ENCODE measurements around the gene SLC25A26. TPM values are rescaled to one million over a fixed set of nuclear protein-coding genes. Genes with fewer than 3 reads are reported as not detected.

Gene SLC25A26
- total and polyA plus RNA-seq, 2 donors (not counting 1 experiment from before 2014, with no cell fraction given) = 14.2 to 29.0 TPM

DNA sequence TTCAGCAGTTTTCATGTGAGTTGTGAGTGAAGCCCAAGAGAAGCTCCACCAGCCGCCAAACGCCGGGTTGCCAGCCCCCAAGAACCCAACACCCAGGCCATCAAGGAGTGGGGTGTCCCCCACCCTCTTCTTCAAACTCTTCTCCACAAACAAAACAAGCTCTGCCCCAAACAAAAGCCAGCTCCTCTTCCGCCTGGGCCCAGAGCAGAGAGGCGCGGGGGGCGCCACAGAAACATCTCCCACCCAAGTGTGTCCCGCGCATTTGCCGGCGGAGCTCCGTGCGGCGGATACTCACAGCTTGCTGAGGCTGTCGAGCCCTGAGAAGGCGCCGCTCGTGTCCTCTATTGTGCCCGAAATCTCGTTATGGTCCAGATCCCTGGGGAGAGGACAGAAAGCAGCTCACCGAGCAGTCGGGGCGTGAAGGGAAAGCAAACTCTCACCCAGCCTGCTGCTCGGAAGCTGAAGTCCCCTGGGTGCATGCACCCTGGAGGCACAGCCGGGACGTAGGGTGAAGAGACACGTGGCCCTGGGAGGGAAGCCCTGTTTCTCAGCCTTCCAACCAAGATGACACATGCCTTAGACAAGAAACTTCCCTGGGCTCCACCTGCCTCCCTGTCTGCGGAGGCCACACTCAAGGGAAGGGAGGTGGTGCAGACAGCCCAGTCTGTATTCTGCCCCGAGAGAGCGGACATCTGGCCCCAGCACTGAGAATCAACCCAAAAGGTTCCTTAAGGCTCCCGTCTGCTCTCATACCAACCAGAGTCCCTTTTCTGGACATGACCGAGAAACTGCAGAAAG, 184.3 kb downstream of the SLC25A26 start:
- Histone ChIP-seq H3K36me3 (ENCODE audit: control insufficient read depth, insufficient read depth, low read length) (peaks cover 12% of the 10 kb centered on the region), H3K79me2 (ENCODE audit: control insufficient read depth, insufficient read depth, low read length) (no peaks in the 10 kb centered on the region), H2AFZ (ENCODE audit: low read length) (no peak overlapping the region), H4K20me1 (ENCODE audit: control insufficient read depth, extremely low read depth, insufficient read depth, low read length) (no peaks in the 10 kb centered on the region), H3K4me1 (ENCODE audit: control insufficient read depth, extremely low read depth, insufficient read depth, low read length) (peaks cover 35% of the 10 kb centered on the region), H3K27me3 (ENCODE audit: control insufficient read depth, insufficient read depth, low read length) (no peaks in the 10 kb centered on the region), H3K9me3 (ENCODE audit: control insufficient read depth, insufficient read depth, low read depth, low read length) (no peaks in the 10 kb centered on the region), H3K9ac (ENCODE audit: insufficient read depth, low read length) (no peak overlapping the region), H3K27ac (ENCODE audit: insufficient read depth, low read length) (no peak overlapping the region), H3K4me2 (ENCODE audit: extremely low read depth, insufficient read depth, low read length) (no peak overlapping the region), H3K4me3 (replicated peaks in 1 of 4; ENCODE audit: control extremely low read depth in 1 of 4, insufficient read depth in 1 of 4, low read depth in 3 of 4, low read length in 4 of 4) (no peak overlapping the region)
- DNase-seq (ENCODE audit: low read depth in 2 of 2) = peak in 1 of 2 donors; percentile 52
- TF ChIP-seq, protein P1, sequence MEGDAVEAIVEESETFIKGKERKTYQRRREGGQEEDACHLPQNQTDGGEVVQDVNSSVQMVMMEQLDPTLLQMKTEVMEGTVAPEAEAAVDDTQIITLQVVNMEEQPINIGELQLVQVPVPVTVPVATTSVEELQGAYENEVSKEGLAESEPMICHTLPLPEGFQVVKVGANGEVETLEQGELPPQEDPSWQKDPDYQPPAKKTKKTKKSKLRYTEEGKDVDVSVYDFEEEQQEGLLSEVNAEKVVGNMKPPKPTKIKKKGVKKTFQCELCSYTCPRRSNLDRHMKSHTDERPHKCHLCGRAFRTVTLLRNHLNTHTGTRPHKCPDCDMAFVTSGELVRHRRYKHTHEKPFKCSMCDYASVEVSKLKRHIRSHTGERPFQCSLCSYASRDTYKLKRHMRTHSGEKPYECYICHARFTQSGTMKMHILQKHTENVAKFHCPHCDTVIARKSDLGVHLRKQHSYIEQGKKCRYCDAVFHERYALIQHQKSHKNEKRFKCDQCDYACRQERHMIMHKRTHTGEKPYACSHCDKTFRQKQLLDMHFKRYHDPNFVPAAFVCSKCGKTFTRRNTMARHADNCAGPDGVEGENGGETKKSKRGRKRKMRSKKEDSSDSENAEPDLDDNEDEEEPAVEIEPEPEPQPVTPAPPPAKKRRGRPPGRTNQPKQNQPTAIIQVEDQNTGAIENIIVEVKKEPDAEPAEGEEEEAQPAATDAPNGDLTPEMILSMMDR (conservative IDR thresholded peaks at IDR 0.05 in 1 of 2, IDR thresholded peaks at IDR 0.05 in 1 of 2; ENCODE audit: low read depth in 1 of 2, low read length in 2 of 2) = no peak
- no peak for TF ChIP-seq EZH2 (IDR thresholded peaks at IDR 0.05; ENCODE audit: low read length, missing control alignments)

DNA sequence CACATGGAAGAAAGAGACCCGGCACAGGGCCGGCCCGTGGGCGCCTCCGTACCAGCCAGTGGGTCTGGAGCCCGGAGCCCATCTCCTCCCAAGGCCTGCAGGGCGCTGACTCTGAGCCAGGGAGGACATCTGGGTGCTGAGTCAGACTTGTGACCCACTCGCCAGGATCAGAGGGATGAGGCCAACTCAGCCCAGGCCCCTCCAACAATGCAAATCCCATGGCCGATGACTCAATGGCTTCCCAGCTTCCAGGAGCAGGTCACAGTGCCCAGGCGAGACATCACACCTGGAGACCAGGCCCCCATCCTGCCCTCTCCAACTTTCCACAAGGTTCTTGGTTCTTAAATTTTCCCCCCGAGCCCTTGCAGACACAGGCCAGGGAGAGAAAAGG, 184.9 kb downstream of the SLC25A26 start:
- peak; percentile 79 to 95 for DNase-seq (ENCODE audit: low read depth in 2 of 2)
- no peak overlapping the region for H3K9ac ChIP-seq (ENCODE audit: insufficient read depth, low read length)
- H3K36me3 ChIP-seq (ENCODE audit: control insufficient read depth, insufficient read depth, low read length) = peaks cover 12% of the 10 kb centered on the region
- no peaks in the 10 kb centered on the region for H3K79me2 ChIP-seq (ENCODE audit: control insufficient read depth, insufficient read depth, low read length)
- TF ChIP-seq EZH2 (IDR thresholded peaks at IDR 0.05; ENCODE audit: low read length, missing control alignments) = no peak
- TF ChIP-seq, protein P1 (conservative IDR thresholded peaks at IDR 0.05 in 1 of 2, IDR thresholded peaks at IDR 0.05 in 1 of 2; ENCODE audit: low read depth in 1 of 2, low read length in 2 of 2) = no peak
- peak overlapping the region; percentile 19 for H3K27ac ChIP-seq (ENCODE audit: insufficient read depth, low read length)
- H4K20me1 ChIP-seq (ENCODE audit: control insufficient read depth, extremely low read depth, insufficient read depth, low read length) = no peaks in the 10 kb centered on the region
- H3K4me2 ChIP-seq (ENCODE audit: extremely low read depth, insufficient read depth, low read length) = no peak overlapping the region
- H3K4me3 ChIP-seq (replicated peaks in 1 of 4; ENCODE audit: control extremely low read depth in 1 of 4, insufficient read depth in 1 of 4, low read depth in 3 of 4, low read length in 4 of 4) = no peak overlapping the region
- peaks cover 35% of the 10 kb centered on the region for H3K4me1 ChIP-seq (ENCODE audit: control insufficient read depth, extremely low read depth, insufficient read depth, low read length)
- H3K27me3 ChIP-seq (ENCODE audit: control insufficient read depth, insufficient read depth, low read length) = no peaks in the 10 kb centered on the region
- no peak overlapping the region for H2AFZ ChIP-seq (ENCODE audit: low read length)
- H3K9me3 ChIP-seq (ENCODE audit: control insufficient read depth, insufficient read depth, low read depth, low read length) = no peaks in the 10 kb centered on the region

DNA sequence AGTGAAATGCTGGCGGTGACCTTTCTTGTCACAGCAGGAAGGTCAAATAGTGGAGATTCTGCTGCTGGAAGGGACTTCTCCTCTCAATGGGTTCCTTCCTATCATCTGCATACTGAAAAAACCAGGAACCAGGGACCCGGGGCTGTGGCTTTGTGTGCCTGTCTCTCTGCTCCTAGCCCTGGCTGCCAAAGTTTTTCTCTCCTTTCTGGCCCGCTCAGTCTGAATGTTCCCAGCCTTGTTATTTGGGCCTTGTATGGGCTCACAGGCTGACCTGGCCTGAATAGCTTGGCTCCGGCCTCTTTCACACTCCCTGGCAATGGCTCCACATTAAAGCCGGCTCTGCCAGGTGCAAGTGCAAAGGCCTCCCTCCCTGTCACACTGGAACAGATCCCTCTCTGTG, 185.4 kb downstream of the SLC25A26 start:
- Histone ChIP-seq H3K27ac (ENCODE audit: insufficient read depth, low read length) (peak overlapping the region; percentile 19), H3K36me3 (ENCODE audit: control insufficient read depth, insufficient read depth, low read length) (peaks cover 12% of the 10 kb centered on the region), H3K4me2 (ENCODE audit: extremely low read depth, insufficient read depth, low read length) (no peak overlapping the region), H3K79me2 (ENCODE audit: control insufficient read depth, insufficient read depth, low read length) (no peaks in the 10 kb centered on the region), H3K4me3 (replicated peaks in 1 of 4; ENCODE audit: control extremely low read depth in 1 of 4, insufficient read depth in 1 of 4, low read depth in 3 of 4, low read length in 4 of 4) (no peak overlapping the region), H3K4me1 (ENCODE audit: control insufficient read depth, extremely low read depth, insufficient read depth, low read length) (peaks cover 35% of the 10 kb centered on the region), H3K27me3 (ENCODE audit: control insufficient read depth, insufficient read depth, low read length) (no peaks in the 10 kb centered on the region), H3K9me3 (ENCODE audit: control insufficient read depth, insufficient read depth, low read depth, low read length) (no peaks in the 10 kb centered on the region), H2AFZ (ENCODE audit: low read length) (no peak overlapping the region), H3K9ac (ENCODE audit: insufficient read depth, low read length) (no peak overlapping the region), H4K20me1 (ENCODE audit: control insufficient read depth, extremely low read depth, insufficient read depth, low read length) (no peaks in the 10 kb centered on the region)
- no peak for TF ChIP-seq EZH2 (IDR thresholded peaks at IDR 0.05; ENCODE audit: low read length, missing control alignments)
- TF ChIP-seq, protein P1 (conservative IDR thresholded peaks at IDR 0.05 in 1 of 2, IDR thresholded peaks at IDR 0.05 in 1 of 2; ENCODE audit: low read depth in 1 of 2, low read length in 2 of 2) = no peak
- no peak for DNase-seq (ENCODE audit: low read depth in 2 of 2)
